H1 (cell line): ENCODE data around the gene FAM174A.

Source experiments
- JUN ChIP-seq: IDR thresholded peaks from 2 replicates; pipeline ENCODE4 v1.6.1; 2011; ENCODE audit warnings: low read depth, mild to moderate bottlenecking, improper control_type of control experiment, low read length
- SP1 ChIP-seq: IDR thresholded peaks from 2 replicates; pipeline ENCODE4 v1.6.1; 2011; ENCODE audit warnings: low read depth, low read length
- TAF1 ChIP-seq: IDR thresholded peaks from 2 replicates; pipeline ENCODE4 v1.6.1; 2011; ENCODE audit warnings: mild to moderate bottlenecking, low read depth, low read length
- TF ChIP-seq, protein P1 (sequence below), 3 experiments: IDR thresholded peaks; 1 replicate in 2 of 3; 2 replicates in 1 of 3; pipeline versions ENCODE4 v1.5.1 to v1.6.1; 2011; ENCODE audit warnings: low read length in 3 of 3, mild to moderate bottlenecking in 3 of 3, inconsistent platforms in 2 of 3, low read depth in 1 of 3, moderate library complexity in 1 of 3; ENCODE audit not compliant: insufficient read depth in 1 of 3; ENCODE audit errors: control extremely low read depth in 1 of 3
- TF ChIP-seq, protein P2 (sequence below): IDR thresholded peaks from 2 replicates; pipeline ENCODE4 v1.6.1; 2012; ENCODE audit warnings: inconsistent platforms

DNA sequence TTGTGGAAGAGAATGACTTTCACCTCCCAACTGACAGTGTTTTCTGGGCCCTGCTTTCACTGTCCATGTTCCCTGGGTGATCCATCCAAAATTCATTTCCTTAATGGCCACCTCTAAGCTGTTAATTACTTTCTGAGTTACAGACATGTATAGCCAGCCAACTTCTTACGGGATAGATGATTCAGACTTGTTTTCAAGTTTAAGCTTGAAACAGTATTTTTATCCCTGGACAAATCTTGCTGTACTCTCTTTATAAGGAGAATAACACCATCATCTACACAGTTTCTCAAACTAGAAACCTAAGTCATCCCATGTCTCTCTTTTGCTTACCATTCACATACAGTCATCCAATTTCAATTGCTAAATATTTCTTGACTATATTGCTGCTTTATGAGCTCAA is 6.9 kb downstream of the FAM174A start:
- TF ChIP-seq, protein P1, sequence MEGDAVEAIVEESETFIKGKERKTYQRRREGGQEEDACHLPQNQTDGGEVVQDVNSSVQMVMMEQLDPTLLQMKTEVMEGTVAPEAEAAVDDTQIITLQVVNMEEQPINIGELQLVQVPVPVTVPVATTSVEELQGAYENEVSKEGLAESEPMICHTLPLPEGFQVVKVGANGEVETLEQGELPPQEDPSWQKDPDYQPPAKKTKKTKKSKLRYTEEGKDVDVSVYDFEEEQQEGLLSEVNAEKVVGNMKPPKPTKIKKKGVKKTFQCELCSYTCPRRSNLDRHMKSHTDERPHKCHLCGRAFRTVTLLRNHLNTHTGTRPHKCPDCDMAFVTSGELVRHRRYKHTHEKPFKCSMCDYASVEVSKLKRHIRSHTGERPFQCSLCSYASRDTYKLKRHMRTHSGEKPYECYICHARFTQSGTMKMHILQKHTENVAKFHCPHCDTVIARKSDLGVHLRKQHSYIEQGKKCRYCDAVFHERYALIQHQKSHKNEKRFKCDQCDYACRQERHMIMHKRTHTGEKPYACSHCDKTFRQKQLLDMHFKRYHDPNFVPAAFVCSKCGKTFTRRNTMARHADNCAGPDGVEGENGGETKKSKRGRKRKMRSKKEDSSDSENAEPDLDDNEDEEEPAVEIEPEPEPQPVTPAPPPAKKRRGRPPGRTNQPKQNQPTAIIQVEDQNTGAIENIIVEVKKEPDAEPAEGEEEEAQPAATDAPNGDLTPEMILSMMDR (IDR thresholded peaks at IDR 0.05; ENCODE audit: control extremely low read depth in 1 of 3, insufficient read depth in 1 of 3, low read depth in 1 of 3, low read length in 3 of 3): no peak
- TF ChIP-seq SP1 (no peak), JUN (no peak), TAF1 (no peak)
- TF ChIP-seq, protein P2, sequence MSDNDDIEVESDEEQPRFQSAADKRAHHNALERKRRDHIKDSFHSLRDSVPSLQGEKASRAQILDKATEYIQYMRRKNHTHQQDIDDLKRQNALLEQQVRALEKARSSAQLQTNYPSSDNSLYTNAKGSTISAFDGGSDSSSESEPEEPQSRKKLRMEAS: no peak
